GM18511 (cell line): Measurements from ENCODE around the gene RTL1.

ENCODE experiments used
- ATAC-seq: cut with Tn5 transposase; IDR thresholded peaks from one replicate; pipeline ENCODE4 v1.9.1; 2021; ENCODE audit warnings: mild to moderate bottlenecking, moderate library complexity; ENCODE audit not compliant: unreplicated experiment

Gene RTL1

GRCh38 chr14:100903672-100904185 is at the start of gene RTL1:
Gene RTL1, minus strand, starts transcription at chr14:100903722. Its CDS starts 18,934 bp downstream, at chr14:100884788.
- ATAC-seq: no peak

- no peak for ATAC-seq
Observed at GRCh38 chr14:100950024-100950423, 46.5 kb upstream of the RTL1 start.

- no peak for ATAC-seq
Observed at GRCh38 chr14:100944052-100944451, 40.5 kb upstream of the RTL1 start.

GRCh38 chr14:100930270-100930669 is 26.7 kb upstream of the RTL1 start:
- no peak for ATAC-seq

GRCh38 chr14:100915560-100915959 is 12.0 kb upstream of the RTL1 start:
- ATAC-seq: no peak

- ATAC-seq: no peak
Observed at GRCh38 chr14:100914597-100915021, 11.1 kb upstream of the RTL1 start.

- no peak for ATAC-seq
Observed at GRCh38 chr14:100911665-100912316, 8.3 kb upstream of the RTL1 start.

- no peak for ATAC-seq
Observed at GRCh38 chr14:100910888-100911664, 7.6 kb upstream of the RTL1 start.

- ATAC-seq: no peak
Observed at GRCh38 chr14:100909439-100909838, 5.9 kb upstream of the RTL1 start.

GRCh38 chr14:100907240-100907639 is 3.7 kb upstream of the RTL1 start:
- no peak for ATAC-seq

GRCh38 chr14:100906420-100906819 is 2.9 kb upstream of the RTL1 start:
- no peak for ATAC-seq

GRCh38 chr14:100905166-100905565 is 1.6 kb upstream of the RTL1 start:
- ATAC-seq: no peak

GRCh38 chr14:100904307-100905087 is 975 bp upstream of the RTL1 start:
- no peak for ATAC-seq

- no peak for ATAC-seq
Observed at GRCh38 chr14:100903134-100903468, 421 bp downstream of the RTL1 start.

GRCh38 chr14:100902295-100903133 is 1.0 kb downstream of the RTL1 start:
- ATAC-seq: no peak

- ATAC-seq: no peak
Observed at GRCh38 chr14:100901391-100902183, 1.9 kb downstream of the RTL1 start.

GRCh38 chr14:100900837-100901390 is 2.6 kb downstream of the RTL1 start:
- ATAC-seq: no peak

GRCh38 chr14:100899884-100900771 is 3.4 kb downstream of the RTL1 start:
- ATAC-seq: no peak
